PC-3 (cell line): ENCODE measurements around the gene RUFY1.

Experiments
- CTCF ChIP-seq: fragments of 300-600 bp; sonication (generic); conservative IDR thresholded peaks from 2 replicates; pipeline ENCODE4 v1.5.1; 2017; ENCODE audit warnings: antibody characterized with exemption, low read depth, mild to moderate bottlenecking, low read length
- EZH2 ChIP-seq: fragments of 300-600 bp; sonication (generic); IDR thresholded peaks from one replicate; pipeline ENCODE4 v1.6.1; 2017; ENCODE audit warnings: antibody characterized with exemption, mild to moderate bottlenecking, low read length; ENCODE audit not compliant: unreplicated experiment
- EZH2phosphoT487 ChIP-seq: fragments of 300-600 bp; sonication (generic); IDR thresholded peaks from 2 replicates; pipeline ENCODE4 v1.6.1; 2018; ENCODE audit warnings: mild to moderate bottlenecking, antibody characterized with exemption, low read length, borderline replicate concordance

GRCh38 chr5:179607160-179607931 is 57.0 kb downstream of the RUFY1 start:
- TF ChIP-seq CTCF (no peak), EZH2 (no peak), EZH2phosphoT487 (no peak)
